ENCODE data around the gene SPOCK2. TPM values are rescaled to one million over a fixed set of nuclear protein-coding genes. Genes with fewer than 3 reads are reported as not detected.

The SPOCK2 gene
- polyA plus RNA-seq, 1 of the 3 experiments (the other 2 are of a cell fraction): 0.18 TPM

DNA sequence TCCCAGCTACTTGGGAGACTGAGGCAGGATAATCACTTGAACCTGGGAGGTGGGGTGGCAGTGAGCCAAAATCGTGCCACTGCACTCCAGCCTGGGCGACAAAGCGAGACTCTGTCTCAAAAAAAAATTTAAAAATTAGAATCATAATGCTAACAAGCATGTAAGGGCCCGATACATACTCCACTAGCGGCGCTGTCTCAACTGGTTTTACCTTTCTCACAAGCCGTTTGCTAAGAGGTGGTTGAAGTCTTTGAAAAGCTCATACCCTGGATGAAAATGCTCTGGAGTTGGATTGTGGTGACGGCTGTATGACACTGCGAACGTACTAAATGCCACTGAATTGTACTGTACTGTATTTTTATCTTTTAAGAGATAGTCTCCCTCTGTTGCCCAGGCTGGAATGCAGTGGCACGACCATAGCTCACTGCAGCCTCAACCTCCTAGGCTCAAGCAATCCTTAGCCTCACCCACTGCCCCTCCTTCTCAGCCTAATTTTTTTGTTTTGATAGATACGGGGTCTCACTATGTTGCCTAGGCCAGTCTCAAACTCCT, 29.9 kb downstream of the SPOCK2 start:
- H3K4me3 ChIP-seq (ENCODE audit: low read depth in 2 of 2, low read length in 1 of 2): no peak overlapping the region
- DNase-seq: no peak
- no peaks in the 10 kb centered on the region for H3K9me2 ChIP-seq
- no peak overlapping the region for H2AFZ ChIP-seq (ENCODE audit: low read depth)
- POLR2A ChIA-PET: no interaction called here
- no peaks in the 10 kb centered on the region for H4K20me1 ChIP-seq (ENCODE audit: insufficient read depth)
- no peak overlapping the region for H3K9ac ChIP-seq
- CTCF ChIA-PET: interaction anchor here (1.4 to 4.4 kb wide), 5 partner anchors 10 to 165 kb away, joined by 3 to 37 read pairs (median 6); no protein-coding TSS in a partner anchor
- H3K36me3 ChIP-seq (replicated peaks in 1 of 2; ENCODE audit: control insufficient read depth in 1 of 2, insufficient read depth in 2 of 2, low read length in 1 of 2): no peaks in the 10 kb centered on the region
- H3K4me2 ChIP-seq: no peak overlapping the region
- H3K9me3 ChIP-seq: no peaks in the 10 kb centered on the region
- H3F3A ChIP-seq (replicated peaks; ENCODE audit: insufficient read depth): no peaks in the 10 kb centered on the region
- WGBS (ENCODE audit: low lambda C conversion rate): 86% methylated on average over 12 of the region's 12 CpGs
- no peak for TF ChIP-seq USF1 (IDR thresholded peaks at IDR 0.05; ENCODE audit: borderline replicate concordance, low read depth)
- no peak for TF ChIP-seq NFIC (IDR thresholded peaks at IDR 0.05; ENCODE audit: borderline replicate concordance)
- TF ChIP-seq FOXJ3 (CRISPR knock-in tag; IDR thresholded peaks at IDR 0.05): no peak
- no peak for TF ChIP-seq RCOR1 (IDR thresholded peaks at IDR 0.05; ENCODE audit: low read length)
- no peak for TF ChIP-seq RFX5 (IDR thresholded peaks at IDR 0.05; ENCODE audit: low read length)
- TF ChIP-seq MXI1 (IDR thresholded peaks at IDR 0.05; ENCODE audit: low read depth, low read length): no peak
- TF ChIP-seq, protein P1, sequence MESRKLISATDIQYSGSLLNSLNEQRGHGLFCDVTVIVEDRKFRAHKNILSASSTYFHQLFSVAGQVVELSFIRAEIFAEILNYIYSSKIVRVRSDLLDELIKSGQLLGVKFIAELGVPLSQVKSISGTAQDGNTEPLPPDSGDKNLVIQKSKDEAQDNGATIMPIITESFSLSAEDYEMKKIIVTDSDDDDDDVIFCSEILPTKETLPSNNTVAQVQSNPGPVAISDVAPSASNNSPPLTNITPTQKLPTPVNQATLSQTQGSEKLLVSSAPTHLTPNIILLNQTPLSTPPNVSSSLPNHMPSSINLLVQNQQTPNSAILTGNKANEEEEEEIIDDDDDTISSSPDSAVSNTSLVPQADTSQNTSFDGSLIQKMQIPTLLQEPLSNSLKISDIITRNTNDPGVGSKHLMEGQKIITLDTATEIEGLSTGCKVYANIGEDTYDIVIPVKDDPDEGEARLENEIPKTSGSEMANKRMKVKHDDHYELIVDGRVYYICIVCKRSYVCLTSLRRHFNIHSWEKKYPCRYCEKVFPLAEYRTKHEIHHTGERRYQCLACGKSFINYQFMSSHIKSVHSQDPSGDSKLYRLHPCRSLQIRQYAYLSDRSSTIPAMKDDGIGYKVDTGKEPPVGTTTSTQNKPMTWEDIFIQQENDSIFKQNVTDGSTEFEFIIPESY (IDR thresholded peaks at IDR 0.05; ENCODE audit: borderline replicate concordance, low read depth): no peak
- no peak for TF ChIP-seq MEF2A (IDR thresholded peaks at IDR 0.05; ENCODE audit: borderline replicate concordance, low read depth)
- TF ChIP-seq TAF1 (IDR thresholded peaks at IDR 0.05; ENCODE audit: borderline replicate concordance, low read depth, low read length): no peak
- TF ChIP-seq, protein P2, sequence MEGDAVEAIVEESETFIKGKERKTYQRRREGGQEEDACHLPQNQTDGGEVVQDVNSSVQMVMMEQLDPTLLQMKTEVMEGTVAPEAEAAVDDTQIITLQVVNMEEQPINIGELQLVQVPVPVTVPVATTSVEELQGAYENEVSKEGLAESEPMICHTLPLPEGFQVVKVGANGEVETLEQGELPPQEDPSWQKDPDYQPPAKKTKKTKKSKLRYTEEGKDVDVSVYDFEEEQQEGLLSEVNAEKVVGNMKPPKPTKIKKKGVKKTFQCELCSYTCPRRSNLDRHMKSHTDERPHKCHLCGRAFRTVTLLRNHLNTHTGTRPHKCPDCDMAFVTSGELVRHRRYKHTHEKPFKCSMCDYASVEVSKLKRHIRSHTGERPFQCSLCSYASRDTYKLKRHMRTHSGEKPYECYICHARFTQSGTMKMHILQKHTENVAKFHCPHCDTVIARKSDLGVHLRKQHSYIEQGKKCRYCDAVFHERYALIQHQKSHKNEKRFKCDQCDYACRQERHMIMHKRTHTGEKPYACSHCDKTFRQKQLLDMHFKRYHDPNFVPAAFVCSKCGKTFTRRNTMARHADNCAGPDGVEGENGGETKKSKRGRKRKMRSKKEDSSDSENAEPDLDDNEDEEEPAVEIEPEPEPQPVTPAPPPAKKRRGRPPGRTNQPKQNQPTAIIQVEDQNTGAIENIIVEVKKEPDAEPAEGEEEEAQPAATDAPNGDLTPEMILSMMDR (IDR thresholded peaks at IDR 0.05): no peak
- TF ChIP-seq RXRA (IDR thresholded peaks at IDR 0.05; ENCODE audit: borderline replicate concordance, low read depth): no peak
- no peak for TF ChIP-seq EZH2phosphoT487 (IDR thresholded peaks at IDR 0.05; ENCODE audit: borderline replicate concordance, low read depth)
- TF ChIP-seq ELF1 (IDR thresholded peaks at IDR 0.05): no peak
- no peak for TF ChIP-seq REST (IDR thresholded peaks at IDR 0.05; ENCODE audit: low read depth, low read length)
- no peak for TF ChIP-seq GABPA (IDR thresholded peaks at IDR 0.05; ENCODE audit: low read depth)
- TF ChIP-seq JUND (IDR thresholded peaks at IDR 0.05): no peak
- no peak for TF ChIP-seq RAD21 (IDR thresholded peaks at IDR 0.05; ENCODE audit: low read length)
- no peak for TF ChIP-seq TCF12 (IDR thresholded peaks at IDR 0.05)
- H3K27ac ChIP-seq (ENCODE audit: low read depth in 2 of 2, low read length in 1 of 2): no peak overlapping the region
- H3K4me1 ChIP-seq (ENCODE audit: control insufficient read depth in 1 of 2, insufficient read depth in 2 of 2, low read depth in 1 of 2, low read length in 1 of 2): peaks cover 0 to 3% of the 10 kb centered on the region in 2 experiments; a peak in 1 of 4 replicates
- H3K79me2 ChIP-seq (ENCODE audit: insufficient read depth): no peaks in the 10 kb centered on the region
- no peaks in the 10 kb centered on the region for H3K27me3 ChIP-seq (ENCODE audit: insufficient read depth)
